NCI-H1092 treated with DMSO at 0.1 percent for 48 hours (cell line): Measurements from ENCODE around the gene KIAA0319L.
A peak's percentile ranks its signal among the peaks of the same experiment; 100 is the strongest.

Experiments
- DNase-seq: peaks from one replicate; lab custom pipeline; 2025; lab: John Stamatoyannopoulos, UW

KIAA0319L gene

GRCh38 chr1:35563166-35563565 is 6.0 kb upstream of the KIAA0319L start:
- no peak for DNase-seq

GRCh38 chr1:35561972-35562680 is 4.9 kb upstream of the KIAA0319L start:
- DNase-seq, result no peak

- DNase-seq, result no peak
Observed at GRCh38 chr1:35561297-35561971, 4.2 kb upstream of the KIAA0319L start.

GRCh38 chr1:35560256-35561225 is 3.3 kb upstream of the KIAA0319L start:
- DNase-seq, result peak; percentile 16

GRCh38 chr1:35559317-35559944 is 2.2 kb upstream of the KIAA0319L start:
- DNase-seq, result no peak

- peak; percentile 40 for DNase-seq
Observed at GRCh38 chr1:35558374-35559316, 1.4 kb upstream of the KIAA0319L start.

- DNase-seq, result peak; percentile 97
Observed at GRCh38 chr1:35557611-35558373, 589 bp upstream of the KIAA0319L start, which contains the start of gene NCDN. Gene NCDN, plus strand, starts transcription at chr1:35557799. Its CDS starts 392 bp downstream, at chr1:35558191.

GRCh38 chr1:35556484-35557117 is 602 bp downstream of the KIAA0319L start:
- peak; percentile 87 for DNase-seq

GRCh38 chr1:35555601-35556477 is 1.4 kb downstream of the KIAA0319L start:
- peak; percentile 97 for DNase-seq

GRCh38 chr1:35555212-35555584 is 2.0 kb downstream of the KIAA0319L start:
- no peak for DNase-seq

GRCh38 chr1:35554266-35555211 is 2.7 kb downstream of the KIAA0319L start:
- peak; percentile 73 for DNase-seq

- DNase-seq, result no peak
Observed at GRCh38 chr1:35553851-35554250, 3.4 kb downstream of the KIAA0319L start.

GRCh38 chr1:35546614-35547013 is 10.6 kb downstream of the KIAA0319L start:
- no peak for DNase-seq

GRCh38 chr1:35544976-35545375 is 12.2 kb downstream of the KIAA0319L start:
- DNase-seq, result peak; percentile 58

GRCh38 chr1:35539824-35540261 is 17.4 kb downstream of the KIAA0319L start:
- DNase-seq, result no peak

- DNase-seq, result no peak
Observed at GRCh38 chr1:35539073-35539823, 18.0 kb downstream of the KIAA0319L start.
